ENCODE measurements around the gene POC1B. TPM values are rescaled to one million over a fixed set of nuclear protein-coding genes. Genes with fewer than 3 reads are reported as not detected.
A peak's percentile ranks its signal among the peaks of the same experiment; 100 is the strongest.

The POC1B gene
- total RNA-seq, 1 donor from 2014 or later = 24.8 TPM

- Mint-ChIP-seq H3K9me3 (no peaks in the 10 kb centered on the region), H3K27me3 (ENCODE audit: low read depth) (no peaks in the 10 kb centered on the region), H3K27ac (no peak overlapping the region), H3K4me1 (ENCODE audit: low read depth) (no peaks in the 10 kb centered on the region), H3K4me3 (ENCODE audit: low read depth) (no peak overlapping the region), H3K36me3 (ENCODE audit: low read depth) (no peaks in the 10 kb centered on the region)
- intact Hi-C loops (cut with micrococcal nuclease) = no loop called here
- DNase-seq (ENCODE audit: low spot score) = no peak
These were observed 25.9 kb upstream of the POC1B start for GRCh38 chr12:89551747-89552146.

- no peaks in the 10 kb centered on the region for H3K9me3 Mint-ChIP-seq
- H3K4me1 Mint-ChIP-seq (ENCODE audit: low read depth) = peaks cover 8% of the 10 kb centered on the region
- no peak overlapping the region for H3K4me3 Mint-ChIP-seq (ENCODE audit: low read depth)
- H3K27ac Mint-ChIP-seq = no peak overlapping the region
- no peak for DNase-seq (ENCODE audit: low spot score)
- no peaks in the 10 kb centered on the region for H3K36me3 Mint-ChIP-seq (ENCODE audit: low read depth)
- intact Hi-C loops (cut with micrococcal nuclease) = loop anchor here (10.0 kb wide), 2 partner anchors 468 to 1308 kb away; no protein-coding TSS in a partner anchor
- H3K27me3 Mint-ChIP-seq (ENCODE audit: low read depth) = no peaks in the 10 kb centered on the region
These were observed 21.3 kb upstream of the POC1B start for GRCh38 chr12:89547101-89547500.

- peaks cover 9% of the 10 kb centered on the region for H3K4me1 Mint-ChIP-seq (ENCODE audit: low read depth)
- no peak for DNase-seq (ENCODE audit: low spot score)
- H3K4me3 Mint-ChIP-seq (ENCODE audit: low read depth) = no peak overlapping the region
- no peaks in the 10 kb centered on the region for H3K36me3 Mint-ChIP-seq (ENCODE audit: low read depth)
- intact Hi-C loops (cut with micrococcal nuclease) = loop anchor here (10.0 kb wide), 2 partner anchors 469 to 1309 kb away; no protein-coding TSS in a partner anchor
- no peaks in the 10 kb centered on the region for H3K27me3 Mint-ChIP-seq (ENCODE audit: low read depth)
- no peak overlapping the region for H3K27ac Mint-ChIP-seq
- H3K9me3 Mint-ChIP-seq = no peaks in the 10 kb centered on the region
These were observed 20.3 kb upstream of the POC1B start for GRCh38 chr12:89546151-89546550.

- peaks cover 9% of the 10 kb centered on the region for H3K4me1 Mint-ChIP-seq (ENCODE audit: low read depth)
- no peaks in the 10 kb centered on the region for H3K36me3 Mint-ChIP-seq (ENCODE audit: low read depth)
- no peak for DNase-seq (ENCODE audit: low spot score)
- intact Hi-C loops (cut with micrococcal nuclease) = loop anchor here (5.0 to 10.0 kb wide), 4 partner anchors 163 to 1310 kb away; partner anchors contain the start of gene ATP2B1
- H3K27ac Mint-ChIP-seq = no peak overlapping the region
- no peak overlapping the region for H3K4me3 Mint-ChIP-seq (ENCODE audit: low read depth)
- no peaks in the 10 kb centered on the region for H3K9me3 Mint-ChIP-seq
- H3K27me3 Mint-ChIP-seq (ENCODE audit: low read depth) = no peaks in the 10 kb centered on the region
These were observed 18.9 kb upstream of the POC1B start for GRCh38 chr12:89544681-89545184.

GRCh38 chr12:89544022-89544421 lies 18.2 kb upstream of the POC1B start:
- no peaks in the 10 kb centered on the region for H3K36me3 Mint-ChIP-seq (ENCODE audit: low read depth)
- no peak overlapping the region for H3K4me3 Mint-ChIP-seq (ENCODE audit: low read depth)
- intact Hi-C loops (cut with micrococcal nuclease) = loop anchor here (5.0 to 10.0 kb wide), 4 partner anchors 163 to 1311 kb away; partner anchors contain the start of gene ATP2B1
- no peak for DNase-seq (ENCODE audit: low spot score)
- no peaks in the 10 kb centered on the region for H3K9me3 Mint-ChIP-seq
- no peaks in the 10 kb centered on the region for H3K27me3 Mint-ChIP-seq (ENCODE audit: low read depth)
- no peak overlapping the region for H3K27ac Mint-ChIP-seq
- H3K4me1 Mint-ChIP-seq (ENCODE audit: low read depth) = peaks cover 9% of the 10 kb centered on the region

GRCh38 chr12:89542912-89543592 lies 17.2 kb upstream of the POC1B start:
- H3K4me1 Mint-ChIP-seq (ENCODE audit: low read depth) = peaks cover 9% of the 10 kb centered on the region
- intact Hi-C loops (cut with micrococcal nuclease) = loop anchor here (1.0 to 10.0 kb wide), 6 partner anchors 24 to 1312 kb away; partner anchors contain the start of gene ATP2B1
- no peaks in the 10 kb centered on the region for H3K9me3 Mint-ChIP-seq
- H3K27me3 Mint-ChIP-seq (ENCODE audit: low read depth) = no peaks in the 10 kb centered on the region
- H3K36me3 Mint-ChIP-seq (ENCODE audit: low read depth) = no peaks in the 10 kb centered on the region
- H3K27ac Mint-ChIP-seq = no peak overlapping the region
- DNase-seq (ENCODE audit: low spot score) = peak; percentile 35
- H3K4me3 Mint-ChIP-seq (ENCODE audit: low read depth) = no peak overlapping the region

GRCh38 chr12:89542236-89542635 lies 16.4 kb upstream of the POC1B start:
- Mint-ChIP-seq H3K4me3 (ENCODE audit: low read depth) (no peak overlapping the region), H3K4me1 (ENCODE audit: low read depth) (peaks cover 9% of the 10 kb centered on the region), H3K27ac (no peak overlapping the region), H3K36me3 (ENCODE audit: low read depth) (no peaks in the 10 kb centered on the region), H3K27me3 (ENCODE audit: low read depth) (no peaks in the 10 kb centered on the region), H3K9me3 (no peaks in the 10 kb centered on the region)
- intact Hi-C loops (cut with micrococcal nuclease) = loop anchor here (1.0 to 10.0 kb wide), 6 partner anchors 25 to 1313 kb away; partner anchors contain the start of gene ATP2B1
- no peak for DNase-seq (ENCODE audit: low spot score)

- Mint-ChIP-seq H3K27ac (no peak overlapping the region), H3K9me3 (no peaks in the 10 kb centered on the region), H3K27me3 (ENCODE audit: low read depth) (no peaks in the 10 kb centered on the region), H3K36me3 (ENCODE audit: low read depth) (no peaks in the 10 kb centered on the region), H3K4me1 (ENCODE audit: low read depth) (peaks cover 9% of the 10 kb centered on the region), H3K4me3 (ENCODE audit: low read depth) (no peak overlapping the region)
- intact Hi-C loops (cut with micrococcal nuclease) = loop anchor here (5.0 to 10.0 kb wide), 4 partner anchors 167 to 1314 kb away; partner anchors contain the start of gene ATP2B1
- DNase-seq (ENCODE audit: low spot score) = no peak
These were observed 14.7 kb upstream of the POC1B start for GRCh38 chr12:89540586-89540985.

GRCh38 chr12:89539426-89540223 lies 13.8 kb upstream of the POC1B start:
- no peaks in the 10 kb centered on the region for H3K36me3 Mint-ChIP-seq (ENCODE audit: low read depth)
- H3K9me3 Mint-ChIP-seq = no peaks in the 10 kb centered on the region
- intact Hi-C loops (cut with micrococcal nuclease) = loop anchor here (5.0 to 10.0 kb wide), 4 partner anchors 168 to 1315 kb away; partner anchors contain the start of gene ATP2B1
- H3K27me3 Mint-ChIP-seq (ENCODE audit: low read depth) = no peaks in the 10 kb centered on the region
- peaks cover 9% of the 10 kb centered on the region for H3K4me1 Mint-ChIP-seq (ENCODE audit: low read depth)
- no peak overlapping the region for H3K4me3 Mint-ChIP-seq (ENCODE audit: low read depth)
- DNase-seq (ENCODE audit: low spot score) = no peak
- no peak overlapping the region for H3K27ac Mint-ChIP-seq

- Mint-ChIP-seq H3K9me3 (no peaks in the 10 kb centered on the region), H3K4me3 (ENCODE audit: low read depth) (no peak overlapping the region), H3K4me1 (ENCODE audit: low read depth) (peaks cover 9% of the 10 kb centered on the region), H3K27me3 (ENCODE audit: low read depth) (no peaks in the 10 kb centered on the region), H3K27ac (no peak overlapping the region), H3K36me3 (ENCODE audit: low read depth) (no peaks in the 10 kb centered on the region)
- no peak for DNase-seq (ENCODE audit: low spot score)
- intact Hi-C loops (cut with micrococcal nuclease) = no loop called here
These were observed 13.1 kb upstream of the POC1B start for GRCh38 chr12:89538897-89539296.

- Mint-ChIP-seq H3K4me1 (ENCODE audit: low read depth) (peaks cover 4% of the 10 kb centered on the region), H3K36me3 (ENCODE audit: low read depth) (no peaks in the 10 kb centered on the region), H3K4me3 (ENCODE audit: low read depth) (no peak overlapping the region), H3K27me3 (ENCODE audit: low read depth) (no peaks in the 10 kb centered on the region), H3K9me3 (no peaks in the 10 kb centered on the region), H3K27ac (no peak overlapping the region)
- no peak for DNase-seq (ENCODE audit: low spot score)
- intact Hi-C loops (cut with micrococcal nuclease) = no loop called here
These were observed 11.5 kb upstream of the POC1B start for GRCh38 chr12:89537389-89537788.

GRCh38 chr12:89529738-89530137 lies 3.9 kb upstream of the POC1B start:
- H3K4me1 Mint-ChIP-seq (ENCODE audit: low read depth) = peaks cover 34% of the 10 kb centered on the region
- no peak overlapping the region for H3K4me3 Mint-ChIP-seq (ENCODE audit: low read depth)
- peaks cover under 1% of the 10 kb centered on the region for H3K36me3 Mint-ChIP-seq (ENCODE audit: low read depth)
- no peaks in the 10 kb centered on the region for H3K27me3 Mint-ChIP-seq (ENCODE audit: low read depth)
- intact Hi-C loops (cut with micrococcal nuclease) = loop anchor here (1.0 kb wide), 3 partner anchors 59 to 512 kb away; no protein-coding TSS in a partner anchor
- no peaks in the 10 kb centered on the region for H3K9me3 Mint-ChIP-seq
- H3K27ac Mint-ChIP-seq = no peak overlapping the region
- DNase-seq (ENCODE audit: low spot score) = no peak

Data from activated T-helper 2 cell treated with anti-CD3 and anti-CD28 coated beads, Interferon-gamma antibody, Interleukin-2, Interleukin-4, amounts not matched to agents 10 μg/mL and 5 μg/mL and 100 μg/mL, durations not matched to agents 14 hours and 24 hours and 36 hours (primary cell).